ENCODE results near the gene PROX2.

PROX2 gene

DNA sequence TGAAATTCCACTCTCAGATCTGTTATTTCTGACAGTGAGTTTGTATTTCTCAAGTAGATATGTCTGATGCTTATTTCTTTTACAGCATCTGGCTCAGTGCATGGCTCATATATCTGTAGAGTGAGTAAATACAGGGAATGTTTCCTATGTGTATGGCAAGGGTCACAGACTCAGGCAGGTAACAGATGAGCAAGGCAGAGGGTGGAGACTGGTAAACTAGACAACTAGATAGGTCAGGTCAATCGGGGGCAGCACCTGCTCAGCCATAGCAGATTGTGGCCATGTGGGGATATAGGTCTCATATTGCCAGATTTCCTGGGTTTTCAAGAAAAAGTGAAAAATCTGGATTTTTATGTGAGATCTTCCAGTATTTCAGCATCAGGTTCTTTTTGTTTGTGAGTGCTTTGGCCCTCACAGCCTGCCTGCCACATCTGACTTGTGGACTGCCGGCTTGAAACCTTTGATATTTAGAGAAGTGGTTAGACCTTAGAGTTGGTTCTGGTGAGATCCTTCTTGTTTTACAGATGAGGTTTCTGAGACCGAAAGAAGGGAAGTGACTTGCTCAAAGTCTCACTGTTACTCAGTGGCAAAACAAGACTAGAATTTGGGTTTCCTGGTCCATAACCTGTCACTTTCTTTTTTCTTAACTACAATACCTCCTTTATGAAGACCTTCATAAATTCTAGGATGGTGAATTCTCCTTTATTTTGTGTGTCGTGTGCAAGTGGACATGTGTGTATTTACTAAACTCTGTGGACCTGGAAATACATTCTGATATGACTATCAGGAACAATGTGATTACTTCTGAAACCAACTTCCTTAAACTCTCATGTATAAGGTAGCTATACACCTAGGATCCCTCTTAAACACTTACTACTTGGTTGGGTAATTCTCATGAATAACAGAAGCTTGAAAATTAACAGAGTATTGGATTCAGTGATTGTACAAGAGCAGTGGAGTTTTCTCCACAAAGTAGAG lies 34.4 kb downstream of the PROX2 start:
- no peak for DNase-seq (ENCODE audit: low read depth)

DNA sequence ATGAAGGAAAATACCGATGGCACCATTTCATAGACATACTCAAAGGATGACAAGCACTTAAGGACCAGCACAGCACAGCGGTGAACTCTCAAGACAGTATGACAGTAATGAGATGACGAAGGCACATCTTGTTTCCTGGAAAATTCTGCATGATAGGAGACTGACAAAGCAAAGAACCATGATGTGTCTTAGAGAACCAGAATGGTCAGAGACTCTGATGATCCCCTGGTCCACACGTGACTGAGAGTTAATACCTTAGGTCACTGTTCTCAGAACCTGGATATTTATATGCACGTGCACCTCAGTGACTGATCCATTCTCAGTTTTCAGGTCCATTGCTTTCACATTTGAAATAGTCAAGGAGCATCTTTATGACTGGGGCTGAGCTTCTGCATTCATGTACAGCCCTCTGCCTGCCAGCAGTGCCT lies 35.3 kb downstream of the PROX2 start:
- no peak for DNase-seq (ENCODE audit: low read depth)

GRCh38 chr14:74838166-74838565 lies 37.8 kb downstream of the PROX2 start:
- DNase-seq (ENCODE audit: low read depth) = no peak

- DNase-seq (ENCODE audit: low read depth) = peak; percentile 27
Measured at GRCh38 chr14:74836251-74836960, 39.5 kb downstream of the PROX2 start.

DNA sequence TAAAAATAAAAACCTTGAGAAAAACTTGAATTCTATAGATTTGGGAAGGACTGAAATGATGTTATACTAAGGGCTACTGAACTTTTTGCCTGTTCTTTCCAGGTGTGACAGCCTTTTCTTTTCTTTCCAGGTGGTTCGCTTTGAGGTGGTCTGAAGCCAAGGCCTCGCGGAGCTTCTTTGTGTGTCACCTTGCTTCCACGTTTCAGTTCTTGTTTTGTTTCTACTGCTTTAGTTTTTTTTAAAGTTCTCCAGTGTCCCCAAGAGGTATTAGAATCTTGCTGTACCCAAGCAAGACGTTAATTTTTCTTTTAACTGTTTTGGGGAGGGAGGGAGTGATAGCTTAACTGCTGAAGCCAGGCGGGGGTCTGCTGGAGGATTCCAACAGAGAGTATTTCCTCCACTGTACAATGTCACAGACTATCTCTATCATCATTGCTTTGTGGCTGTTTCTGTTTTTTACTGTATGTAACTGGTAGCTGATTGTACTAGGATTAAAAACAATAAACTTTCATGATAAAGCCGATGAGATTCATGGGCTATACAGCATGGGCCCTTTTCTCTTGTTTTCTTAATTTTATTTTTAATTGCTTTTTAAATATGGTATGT lies 40.2 kb downstream of the PROX2 start:
- no peak for DNase-seq (ENCODE audit: low read depth)

DNA sequence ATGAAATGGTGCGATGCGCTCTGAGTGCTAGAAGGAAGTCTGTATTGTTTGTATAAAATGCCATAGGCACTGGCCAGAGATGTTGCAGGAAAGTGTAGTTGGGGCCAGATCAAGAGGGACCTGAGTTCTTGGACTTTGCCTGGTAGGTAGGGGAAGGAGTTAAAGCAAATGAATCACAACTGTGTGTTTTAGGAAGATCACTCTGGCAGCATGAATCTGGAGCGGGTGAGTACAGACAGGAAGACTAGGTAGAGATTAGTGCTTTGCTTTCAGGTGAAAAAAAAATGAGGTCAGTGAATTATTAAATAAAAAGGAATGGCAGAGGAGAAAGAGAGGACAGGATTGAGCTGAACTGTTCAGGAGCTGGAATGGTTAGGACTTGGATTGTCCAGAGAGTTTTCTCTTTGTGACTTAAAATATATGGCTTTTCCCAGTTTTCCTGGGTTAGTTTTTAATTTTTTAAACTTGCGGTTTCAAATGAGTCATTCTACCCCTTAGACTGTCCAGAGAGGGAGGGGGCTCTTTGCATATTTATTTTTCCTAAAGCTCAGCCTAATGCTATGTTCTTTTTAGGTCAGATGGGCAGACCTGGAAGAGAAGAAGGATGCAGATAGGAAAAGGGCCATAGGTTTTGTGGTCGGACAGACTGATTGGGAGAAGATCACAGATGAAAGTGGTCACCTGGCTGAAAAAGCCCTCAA lies 41.1 kb downstream of the PROX2 start:
- DNase-seq (ENCODE audit: low read depth) = no peak

- DNase-seq (ENCODE audit: low read depth) = no peak
Measured at GRCh38 chr14:74832849-74833248, 43.1 kb downstream of the PROX2 start.

GRCh38 chr14:74829251-74829650 lies 46.7 kb downstream of the PROX2 start:
- no peak for DNase-seq (ENCODE audit: low read depth)

DNA sequence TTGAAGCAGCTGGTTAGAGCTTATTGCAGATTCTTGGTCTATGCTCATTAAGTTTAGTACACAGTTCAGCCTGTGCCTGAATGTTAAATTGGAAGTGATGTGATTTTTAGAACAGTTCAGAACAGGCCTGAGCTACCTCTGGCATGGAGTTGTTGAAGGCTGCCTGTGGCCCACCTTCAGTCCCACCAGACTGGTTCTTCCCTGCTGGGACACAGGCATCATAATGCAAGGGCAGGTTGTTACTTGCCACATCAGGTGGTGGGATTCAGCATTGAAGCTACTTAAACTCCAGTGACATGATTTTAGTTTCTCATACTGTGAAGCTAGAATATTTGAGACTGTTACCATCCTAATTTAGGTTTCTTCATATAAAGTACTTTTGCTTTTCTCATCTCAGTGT lies 49.4 kb downstream of the PROX2 start:
- no peak for DNase-seq (ENCODE audit: low read depth)
